Activated naive CD4-positive, alpha-beta T cell treated with anti-CD3 and anti-CD28 coated beads, Interleukin-2, amount 50 U/mL, for 72 hours (primary cell): Measurements from ENCODE around the gene GBGT1. TPM values are rescaled to one million over a fixed set of nuclear protein-coding genes. Genes with fewer than 3 reads are reported as not detected.

Source experiments
- ATAC-seq, 2 donors: fragments of 150-1000 bp; cut with Tn5 transposase; 2 replicates each; pipeline ENCODE4 v1.10.0; 2021; ENCODE audit warnings: mild to moderate bottlenecking in 2 of 2, moderate library complexity in 2 of 2
- DNase-seq, 2 donors: peaks; one replicate each; pipeline ENCODE4 v3.0.0; 2021 to 2022; ENCODE audit warnings: low spot score in 2 of 2
- H3K27ac Mint-ChIP-seq, 2 donors: one replicate each; pipeline ENCODE4 v1.8.0; 2022; ENCODE audit warnings: mild to moderate bottlenecking in 2 of 2, mixed read lengths in 2 of 2
- H3K36me3 Mint-ChIP-seq, 2 donors: one replicate each; pipeline ENCODE4 v1.8.0; 2022; ENCODE audit warnings: mixed read lengths in 2 of 2
- H3K9me3 Mint-ChIP-seq, 2 donors: one replicate each; pipeline ENCODE4 v1.8.0; 2022; ENCODE audit warnings: mixed read lengths in 2 of 2
- total RNA-seq, 2 donors: library from RNA; stranded (reverse); gene quantifications; one replicate each; pipeline ENCODE4 v1.2.3, GENCODE V29; 2022

The GBGT1 gene
- total RNA-seq, 2 donors from 2014 or later = 3.1 to 7.3 TPM

GRCh38 chr9:133117271-133118178, 46.2 kb downstream of the GBGT1 start:
- ATAC-seq (no peak), DNase-seq (no peak)
- H3K27ac Mint-ChIP-seq = peak overlapping the region in 1 of 2 donors; percentile 85
- H3K9me3 Mint-ChIP-seq = no peaks in the 10 kb centered on the region
- H3K36me3 Mint-ChIP-seq = no peaks in the 10 kb centered on the region

- ATAC-seq (no peak), DNase-seq (no peak)
- no peaks in the 10 kb centered on the region for H3K36me3 Mint-ChIP-seq
- H3K9me3 Mint-ChIP-seq = no peaks in the 10 kb centered on the region
- H3K27ac Mint-ChIP-seq = peak overlapping the region in 1 of 2 donors; percentile 85
Observed at GRCh38 chr9:133116346-133117231, 47.1 kb downstream of the GBGT1 start.

- peak; percentile 82 to 90 for ATAC-seq
- no peak for DNase-seq
- H3K9me3 Mint-ChIP-seq = no peaks in the 10 kb centered on the region
- peak overlapping the region; percentile 82 to 85 for H3K27ac Mint-ChIP-seq
- no peaks in the 10 kb centered on the region for H3K36me3 Mint-ChIP-seq
Observed at GRCh38 chr9:133115604-133116345, 47.9 kb downstream of the GBGT1 start.

- peak overlapping the region in 1 of 2 donors; percentile 85 for H3K27ac Mint-ChIP-seq
- peaks cover 0 to 1% of the 10 kb centered on the region in 2 donors for H3K36me3 Mint-ChIP-seq
- DNase-seq (no peak), ATAC-seq (peak; percentile 3 to 17)
- H3K9me3 Mint-ChIP-seq = no peaks in the 10 kb centered on the region
Observed at GRCh38 chr9:133114886-133115603, 48.7 kb downstream of the GBGT1 start.

GRCh38 chr9:133113949-133114885, 49.5 kb downstream of the GBGT1 start:
- no peak for DNase-seq
- Mint-ChIP-seq H3K27ac (peak overlapping the region; percentile 65 to 85), H3K9me3 (no peaks in the 10 kb centered on the region), H3K36me3 (peaks cover 5 to 9% of the 10 kb centered on the region in 2 donors)
- no peak for ATAC-seq

GRCh38 chr9:133113163-133113948, 50.4 kb downstream of the GBGT1 start:
- Mint-ChIP-seq H3K27ac (peak overlapping the region; percentile 72 to 85), H3K36me3 (peaks cover 6 to 9% of the 10 kb centered on the region in 2 donors), H3K9me3 (no peaks in the 10 kb centered on the region)
- DNase-seq = no peak
- peak in 1 of 2 donors; percentile 22 for ATAC-seq

GRCh38 chr9:133112663-133113026, 51.1 kb downstream of the GBGT1 start:
- DNase-seq (no peak), ATAC-seq (peak in 1 of 2 donors; percentile 30)
- Mint-ChIP-seq H3K27ac (peak overlapping the region; percentile 50 to 85), H3K9me3 (no peaks in the 10 kb centered on the region), H3K36me3 (peaks cover 6 to 9% of the 10 kb centered on the region in 2 donors)

- H3K27ac Mint-ChIP-seq = peak overlapping the region in 1 of 2 donors; percentile 85
- H3K9me3 Mint-ChIP-seq = no peaks in the 10 kb centered on the region
- peaks cover 6 to 9% of the 10 kb centered on the region in 2 donors for H3K36me3 Mint-ChIP-seq
- no peak for DNase-seq
- no peak for ATAC-seq
Observed at GRCh38 chr9:133111808-133112662, 51.7 kb downstream of the GBGT1 start.

GRCh38 chr9:133109931-133110650, 53.6 kb downstream of the GBGT1 start:
- peak overlapping the region in 1 of 2 donors; percentile 49 for H3K27ac Mint-ChIP-seq
- DNase-seq = no peak
- no peak for ATAC-seq
- H3K36me3 Mint-ChIP-seq = peaks cover 9 to 12% of the 10 kb centered on the region in 2 donors
- H3K9me3 Mint-ChIP-seq = no peaks in the 10 kb centered on the region

GRCh38 chr9:133108794-133109641, 54.7 kb downstream of the GBGT1 start:
- DNase-seq (no peak), ATAC-seq (no peak)
- Mint-ChIP-seq H3K9me3 (no peaks in the 10 kb centered on the region), H3K27ac (peak overlapping the region in 1 of 2 donors; percentile 49), H3K36me3 (peaks cover 9 to 12% of the 10 kb centered on the region in 2 donors)

- ATAC-seq (no peak), DNase-seq (no peak)
- Mint-ChIP-seq H3K36me3 (peaks cover 10 to 12% of the 10 kb centered on the region in 2 donors), H3K9me3 (no peaks in the 10 kb centered on the region), H3K27ac (no peak overlapping the region)
Observed at GRCh38 chr9:133107961-133108793, 55.5 kb downstream of the GBGT1 start.
